Measurements from ENCODE around the gene PCDHA12. TPM values are rescaled to one million over a fixed set of nuclear protein-coding genes. Genes with fewer than 3 reads are reported as not detected.

PCDHA12 gene
- 1.9 to 3.0 TPM (median 2.7 TPM) in 5 replicates for total RNA-seq (2022; extraction: Qiagen RNA extraction; ENCODE audit: low read depth)

GRCh38 chr5:140875085-140876065 is at the start of gene PCDHA12:
Gene PCDHA12, plus strand, starts transcription at chr5:140875308. Its CDS starts 165 bp downstream, at chr5:140875473.

GRCh38 chr5:140827704-140828361 is 47.3 kb upstream of the PCDHA12 start, which contains the start of gene PCDHA6:
Gene PCDHA6, plus strand, starts transcription at chr5:140827960. Its CDS starts 132 bp downstream, at chr5:140828092.

DNA sequence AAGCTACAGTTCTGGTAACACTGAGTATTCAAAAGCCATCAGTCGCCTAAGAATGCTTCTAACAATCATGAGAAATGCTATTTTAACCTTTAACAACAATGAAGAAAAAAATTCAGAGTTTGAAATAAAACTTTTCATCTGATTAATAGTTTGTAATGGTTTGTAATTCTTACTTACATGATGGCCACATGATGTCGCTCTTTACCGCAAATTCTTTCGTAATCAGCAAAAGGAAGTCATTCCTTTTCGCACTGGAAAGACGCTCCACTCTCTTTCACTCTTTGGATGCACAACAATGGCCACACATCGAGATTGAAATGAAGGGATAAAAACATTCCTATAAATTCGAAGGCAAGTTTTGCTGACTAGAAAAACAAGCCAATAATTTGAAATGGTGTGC is 41.1 kb upstream of the PCDHA12 start, which contains the start of gene PCDHA7:
Gene PCDHA7, plus strand, starts transcription at position 277 of the 400 bp plus-strand sequence. Its CDS starts 115 bp downstream, at position 392.

DNA sequence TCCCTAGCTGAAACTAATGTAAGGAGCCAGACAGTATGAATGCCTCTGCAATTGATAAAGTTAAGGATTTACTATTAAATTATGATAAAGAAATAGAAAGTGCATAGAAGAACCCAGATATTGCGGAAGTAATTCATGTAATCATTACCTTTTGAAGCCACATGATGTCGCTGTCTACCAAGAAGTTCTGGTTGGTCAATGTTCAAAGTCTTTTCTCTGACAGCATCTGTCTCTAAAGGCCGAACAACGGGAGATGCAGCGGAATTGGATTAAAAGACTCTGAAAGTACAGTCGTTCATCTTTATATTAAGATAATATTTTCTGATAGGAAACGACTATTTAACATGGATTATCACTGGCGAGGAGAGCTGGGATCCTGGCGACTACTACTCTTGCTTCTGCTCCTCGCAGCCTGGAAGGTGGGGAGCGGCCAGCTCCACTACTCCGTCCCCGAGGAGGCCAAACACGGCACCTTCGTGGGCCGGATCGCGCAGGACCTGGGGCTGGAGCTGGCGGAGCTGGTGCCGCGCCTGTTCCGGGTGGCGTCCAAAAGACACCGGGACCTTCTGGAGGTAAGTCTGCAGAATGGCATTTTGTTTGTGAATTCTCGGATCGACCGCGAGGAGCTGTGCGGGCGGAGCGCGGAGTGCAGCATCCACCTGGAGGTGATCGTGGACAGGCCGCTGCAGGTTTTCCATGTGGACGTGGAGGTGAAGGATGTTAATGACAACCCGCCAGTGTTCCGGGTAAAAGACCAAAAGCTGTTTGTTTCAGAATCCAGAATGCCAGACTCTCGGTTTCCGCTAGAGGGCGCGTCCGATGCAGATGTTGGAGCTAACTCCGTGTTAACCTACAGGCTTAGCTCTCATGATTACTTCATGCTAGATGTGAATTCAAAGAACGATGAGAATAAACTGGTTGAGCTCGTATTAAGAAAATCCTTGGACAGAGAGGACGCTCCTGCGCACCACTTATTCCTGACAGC is 33.8 kb upstream of the PCDHA12 start, which contains the start of gene PCDHA8:
Gene PCDHA8, plus strand, starts transcription at position 210 of the 985 bp plus-strand sequence. Its CDS starts 135 bp downstream, at position 345.

GRCh38 chr5:140848139-140849102 is 26.7 kb upstream of the PCDHA12 start, which contains the start of gene PCDHA9:
Gene PCDHA9, plus strand, starts transcription at chr5:140848382. Its CDS starts 114 bp downstream, at chr5:140848496.

DNA sequence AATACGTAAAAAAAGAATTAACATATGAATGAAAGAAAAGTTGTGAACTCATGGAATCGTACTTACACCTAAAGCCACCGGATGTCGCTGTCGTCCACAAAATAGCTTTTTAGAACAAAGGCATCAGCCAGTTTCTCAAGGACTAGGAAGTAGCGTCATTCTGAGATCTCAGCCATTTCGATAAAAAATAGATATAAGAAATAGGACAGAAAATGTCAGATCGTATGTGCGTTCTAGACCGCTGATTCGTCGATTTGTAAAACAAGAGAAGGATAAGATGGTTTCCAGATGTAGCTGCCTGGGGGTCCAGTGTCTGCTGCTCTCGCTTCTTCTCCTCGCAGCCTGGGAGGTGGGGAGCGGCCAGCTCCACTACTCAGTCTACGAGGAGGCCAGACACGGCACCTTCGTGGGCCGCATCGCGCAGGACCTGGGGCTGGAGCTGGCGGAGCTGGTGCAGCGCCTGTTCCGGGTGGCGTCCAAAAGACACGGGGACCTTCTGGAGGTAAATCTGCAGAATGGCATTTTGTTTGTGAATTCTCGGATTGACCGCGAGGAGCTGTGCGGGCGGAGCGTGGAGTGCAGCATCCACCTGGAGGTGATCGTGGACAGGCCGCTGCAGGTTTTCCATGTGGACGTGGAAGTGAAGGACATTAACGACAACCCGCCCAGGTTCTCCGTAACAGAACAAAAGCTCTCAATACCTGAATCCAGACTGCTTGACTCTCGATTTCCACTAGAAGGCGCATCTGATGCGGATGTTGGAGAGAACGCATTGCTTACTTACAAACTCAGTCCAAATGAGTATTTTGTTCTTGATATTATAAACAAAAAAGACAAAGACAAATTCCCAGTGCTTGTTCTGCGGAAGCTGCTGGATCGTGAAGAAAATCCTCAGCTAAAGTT is 19.1 kb upstream of the PCDHA12 start, which contains the start of gene PCDHA10:
Gene PCDHA10, plus strand, starts transcription at position 126 of the 903 bp plus-strand sequence. Its CDS starts 152 bp downstream, at position 278.

DNA sequence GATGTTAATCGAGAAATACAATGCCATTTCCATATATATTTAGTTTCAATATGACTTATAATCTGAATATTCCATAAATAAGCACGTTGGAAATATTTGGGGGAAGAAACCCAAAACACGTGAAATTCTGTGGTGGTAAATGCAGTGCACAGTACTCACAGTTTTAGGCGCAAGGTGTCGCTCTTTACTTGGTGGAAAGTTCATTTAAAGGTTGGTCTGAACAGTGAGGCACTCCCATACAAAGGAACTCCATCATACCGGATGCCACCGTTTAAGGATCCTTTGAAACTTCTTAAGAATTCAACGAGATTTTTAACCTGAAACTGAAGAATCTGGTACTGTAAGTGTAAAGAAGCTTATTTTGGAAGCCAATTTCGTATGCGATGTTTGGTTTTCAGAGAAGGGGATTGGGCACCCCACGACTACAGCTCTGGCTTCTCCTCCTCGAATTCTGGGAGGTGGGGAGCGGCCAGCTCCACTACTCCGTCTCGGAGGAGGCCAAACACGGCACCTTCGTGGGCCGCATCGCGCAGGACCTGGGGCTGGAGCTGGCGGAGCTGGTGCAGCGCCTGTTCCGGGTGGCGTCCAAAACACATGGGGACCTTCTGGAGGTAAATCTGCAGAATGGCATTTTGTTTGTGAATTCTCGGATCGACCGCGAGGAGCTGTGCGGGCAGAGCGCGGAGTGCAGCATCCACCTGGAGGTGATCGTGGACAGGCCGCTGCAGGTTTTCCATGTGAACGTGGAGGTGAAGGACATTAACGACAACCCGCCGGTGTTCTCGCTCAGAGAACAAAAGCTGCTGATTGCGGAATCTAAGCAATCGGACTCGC is 6.2 kb upstream of the PCDHA12 start, which contains the start of gene PCDHA11:
Gene PCDHA11, plus strand, starts transcription at position 237 of the 834 bp plus-strand sequence. Its CDS starts 147 bp downstream, at position 384.

GRCh38 chr5:140881889-140882590 is 6.9 kb downstream of the PCDHA12 start, which contains the start of gene PCDHA13:
Gene PCDHA13, plus strand, starts transcription at chr5:140882124. Its CDS starts 145 bp downstream, at chr5:140882269.

DNA sequence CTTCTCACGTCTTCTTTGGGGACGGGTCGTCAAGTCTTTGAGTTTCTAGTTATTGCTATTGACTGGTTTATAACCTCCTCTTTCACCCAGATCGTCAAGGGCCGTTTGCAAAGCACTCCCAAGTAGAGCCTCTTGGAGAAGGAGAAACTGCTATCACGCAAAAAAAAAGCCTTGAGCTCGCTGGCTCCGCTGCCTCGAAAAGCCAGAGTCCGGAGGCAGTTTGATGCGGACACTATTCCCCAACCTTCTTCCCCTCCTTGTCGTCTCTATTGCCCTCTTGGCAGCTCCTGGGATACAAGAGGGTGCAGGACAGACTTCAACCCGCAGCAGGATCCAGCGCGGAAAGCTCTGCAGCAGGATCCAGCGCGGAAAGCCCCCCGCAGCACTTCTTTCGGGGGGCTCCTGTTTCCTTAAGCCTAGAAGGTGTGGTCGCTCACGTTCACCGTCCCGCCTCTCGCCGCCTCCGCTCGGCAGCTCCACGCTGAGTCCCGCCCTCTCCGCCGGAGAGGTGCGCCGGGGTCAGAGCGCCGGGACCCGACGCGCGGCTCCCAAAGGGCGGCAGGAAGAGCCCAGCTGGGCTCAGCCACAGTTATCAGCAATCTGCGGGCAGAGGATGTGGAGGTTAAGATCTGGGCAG is 50.8 kb downstream of the PCDHA12 start, which contains the start of gene PCDHAC1:
Gene PCDHAC1, plus strand, starts transcription at position 494 of the 637 bp plus-strand sequence. CDS start 594 bp downstream, outside the sequence.

Other genes with a start within 250 kb of the PCDHA12 start
- gene CD14, start 242.1 kb upstream of the PCDHA12 start, total RNA-seq (2022; extraction: Qiagen RNA extraction; ENCODE audit: low read depth): 3.2 to 5.6 TPM (median 3.9 TPM) in 5 replicates
- gene TMCO6, start 235.9 kb upstream of the PCDHA12 start, total RNA-seq (2022; extraction: Qiagen RNA extraction; ENCODE audit: low read depth): 9.6 to 15.4 TPM (median 14.1 TPM) in 5 replicates
- 112 to 142 TPM (median 122 TPM) in 5 replicates for gene NDUFA2, start 227.7 kb upstream of the PCDHA12 start, total RNA-seq (2022; extraction: Qiagen RNA extraction; ENCODE audit: low read depth)
- 88.3 to 127 TPM (median 99.7 TPM) in 5 replicates for gene IK, start 227.5 kb upstream of the PCDHA12 start, total RNA-seq (2022; extraction: Qiagen RNA extraction; ENCODE audit: low read depth)
- 28.6 to 30.9 TPM (median 29.2 TPM) in 5 replicates for gene WDR55, start 210.4 kb upstream of the PCDHA12 start, total RNA-seq (2022; extraction: Qiagen RNA extraction; ENCODE audit: low read depth)
- gene DND1, start 201.7 kb upstream of the PCDHA12 start, total RNA-seq (2022; extraction: Qiagen RNA extraction; ENCODE audit: low read depth): 0.48 to 0.94 TPM (median 0.73 TPM) in 5 replicates
- 78.1 to 83.6 TPM (median 79.0 TPM) in 5 replicates for gene HARS1, start 183.9 kb upstream of the PCDHA12 start, total RNA-seq (2022; extraction: Qiagen RNA extraction; ENCODE audit: low read depth)
- gene HARS2, start 183.9 kb upstream of the PCDHA12 start, total RNA-seq (2022; extraction: Qiagen RNA extraction; ENCODE audit: low read depth): 35.4 to 42.8 TPM (median 37.5 TPM) in 5 replicates
- gene ZMAT2, start 174.9 kb upstream of the PCDHA12 start, total RNA-seq (2022; extraction: Qiagen RNA extraction; ENCODE audit: low read depth): 83.4 to 128 TPM (median 104 TPM) in 5 replicates
- gene PCDHA1, start 89.2 kb upstream of the PCDHA12 start, total RNA-seq (2022; extraction: Qiagen RNA extraction; ENCODE audit: low read depth): 0.15 to 0.34 TPM (median 0.21 TPM) in 4 of 5 replicates, not detected in the other
- 0.03 to 0.06 TPM in 2 of 5 replicates, not detected in the others for gene PCDHA2, start 80.5 kb upstream of the PCDHA12 start, total RNA-seq (2022; extraction: Qiagen RNA extraction; ENCODE audit: low read depth)
- 0.35 to 1.2 TPM (median 0.85 TPM) in 5 replicates for gene PCDHA3, start 74.3 kb upstream of the PCDHA12 start, total RNA-seq (2022; extraction: Qiagen RNA extraction; ENCODE audit: low read depth)
- gene PCDHA4, start 68.2 kb upstream of the PCDHA12 start, total RNA-seq (2022; extraction: Qiagen RNA extraction; ENCODE audit: low read depth): 1.3 to 1.7 TPM (median 1.5 TPM) in 5 replicates
- gene PCDHA5, start 53.7 kb upstream of the PCDHA12 start, total RNA-seq (2022; extraction: Qiagen RNA extraction; ENCODE audit: low read depth): 0.46 to 1.0 TPM (median 0.75 TPM) in 5 replicates
- gene PCDHA6, start 47.3 kb upstream of the PCDHA12 start, total RNA-seq (2022; extraction: Qiagen RNA extraction; ENCODE audit: low read depth): 0.05 to 0.06 TPM (median 0.05 TPM) in 3 of 5 replicates, not detected in the others
- 0.05 to 0.15 TPM (median 0.11 TPM) in 4 of 5 replicates, not detected in the other for gene PCDHA7, start 41.0 kb upstream of the PCDHA12 start, total RNA-seq (2022; extraction: Qiagen RNA extraction; ENCODE audit: low read depth)
- gene PCDHA8, start 34.1 kb upstream of the PCDHA12 start, total RNA-seq (2022; extraction: Qiagen RNA extraction; ENCODE audit: low read depth): 0.06 to 0.12 TPM (median 0.09 TPM) in 3 of 5 replicates, not detected in the others
- 0.04 TPM in 1 of 5 replicates, not detected in the others for gene PCDHA9, start 26.9 kb upstream of the PCDHA12 start, total RNA-seq (2022; extraction: Qiagen RNA extraction; ENCODE audit: low read depth)
- 0.01 to 0.05 TPM in 2 of 5 replicates, not detected in the others for gene PCDHA10, start 19.4 kb upstream of the PCDHA12 start, total RNA-seq (2022; extraction: Qiagen RNA extraction; ENCODE audit: low read depth)
- 0.08 to 0.11 TPM (median 0.10 TPM) in 4 of 5 replicates, not detected in the other for gene PCDHA11, start 6.4 kb upstream of the PCDHA12 start, total RNA-seq (2022; extraction: Qiagen RNA extraction; ENCODE audit: low read depth)
- 0.06 to 0.09 TPM in 2 of 5 replicates, not detected in the others for gene PCDHA13, start 6.8 kb downstream of the PCDHA12 start, total RNA-seq (2022; extraction: Qiagen RNA extraction; ENCODE audit: low read depth)
- gene PCDHAC1, start 51.0 kb downstream of the PCDHA12 start, total RNA-seq (2022; extraction: Qiagen RNA extraction; ENCODE audit: low read depth): 1.1 to 1.9 TPM (median 1.3 TPM) in 5 replicates
- 2.4 to 6.1 TPM (median 2.8 TPM) in 5 replicates for gene PCDHAC2, start 91.2 kb downstream of the PCDHA12 start, total RNA-seq (2022; extraction: Qiagen RNA extraction; ENCODE audit: low read depth)
- gene PCDHB1, start 176.1 kb downstream of the PCDHA12 start, total RNA-seq (2022; extraction: Qiagen RNA extraction; ENCODE audit: low read depth): not detected in 5 replicates
- gene PCDHB2, start 219.3 kb downstream of the PCDHA12 start, total RNA-seq (2022; extraction: Qiagen RNA extraction; ENCODE audit: low read depth): 2.3 to 4.1 TPM (median 3.6 TPM) in 5 replicates
- 0.03 to 0.06 TPM in 2 of 5 replicates, not detected in the others for gene PCDHB3, start 225.2 kb downstream of the PCDHA12 start, total RNA-seq (2022; extraction: Qiagen RNA extraction; ENCODE audit: low read depth)
- 0.03 to 0.08 TPM (median 0.05 TPM) in 5 replicates for gene PCDHB4, start 246.5 kb downstream of the PCDHA12 start, total RNA-seq (2022; extraction: Qiagen RNA extraction; ENCODE audit: low read depth)